C4-2B (cell line): ENCODE measurements around the gene ALDH4A1.

Experiments used
- H3K27ac ChIP-seq: fragments of 450-650 bp; 2 replicates; pipeline ENCODE4 v1.5.1; 2017
- CTCF ChIP-seq: fragments of 450-650 bp; conservative IDR thresholded peaks from 2 replicates; pipeline ENCODE4 v1.5.1; 2017; ENCODE audit warnings: mild to moderate bottlenecking
- ZFX ChIP-seq: fragments of 450-650 bp; IDR thresholded peaks from 2 replicates; pipeline ENCODE4 v1.6.1; 2017

The ALDH4A1 gene

GRCh38 chr1:18925279-18925678, 22.9 kb upstream of the ALDH4A1 start:
- no peak overlapping the region for H3K27ac ChIP-seq
- TF ChIP-seq CTCF (no peak), ZFX (no peak)

GRCh38 chr1:18924221-18924691, 21.9 kb upstream of the ALDH4A1 start:
- H3K27ac ChIP-seq, result no peak overlapping the region
- no peak for TF ChIP-seq ZFX
- no peak for TF ChIP-seq CTCF

- H3K27ac ChIP-seq, result no peak overlapping the region
- TF ChIP-seq ZFX (no peak), CTCF (no peak)
These were observed 21.4 kb upstream of the ALDH4A1 start for GRCh38 chr1:18923756-18924211.

- TF ChIP-seq CTCF, result no peak
- TF ChIP-seq ZFX, result no peak
These were observed 20.7 kb upstream of the ALDH4A1 start for GRCh38 chr1:18922848-18923755.

GRCh38 chr1:18922319-18922726, 20.0 kb upstream of the ALDH4A1 start:
- no peak for TF ChIP-seq CTCF
- TF ChIP-seq ZFX, result no peak
- peak overlapping the region; percentile 21; the same call in 1 of the 2 replicates for H3K27ac ChIP-seq

More at GRCh38 chr1:18922848-18923755, 20.7 kb upstream of the ALDH4A1 start:
- H3K27ac ChIP-seq, result peak overlapping the region; percentile 21; the same call in 1 of the 2 replicates

- H3K27ac ChIP-seq, result no peak overlapping the region
- TF ChIP-seq CTCF (no peak), ZFX (no peak)
These were observed 19.3 kb upstream of the ALDH4A1 start for GRCh38 chr1:18921516-18922251.

- TF ChIP-seq ZFX (no peak), CTCF (no peak)
These were observed 18.6 kb upstream of the ALDH4A1 start for GRCh38 chr1:18920931-18921330.

More at GRCh38 chr1:18920931-18921330, 18.6 kb upstream of the ALDH4A1 start:
- no peak overlapping the region for H3K27ac ChIP-seq
